CD4-positive, alpha-beta T cell (primary cell): ENCODE measurements around the gene TRMT5. TPM values are rescaled to one million over a fixed set of nuclear protein-coding genes. Genes with fewer than 3 reads are reported as not detected.

Experiments used
- ATAC-seq: fragments of 200-7000 bp; cut with Tn5 transposase; one replicate; pipeline ENCODE4 v1.10.0; 2022; ENCODE audit warnings: mild to moderate bottlenecking; ENCODE audit not compliant: poor library complexity
- CTCF ChIA-PET: fragments of 350-600 bp; sonication (Branson Sonifier 250); formaldehyde crosslinking; loops from one replicate; lab custom pipeline; 2021; ENCODE audit warnings: antibody characterized with exemption, inconsistent platforms; lab: Charles Lee
- POLR2A ChIA-PET: fragments of 350-600 bp; sonication (Branson Sonifier 250); formaldehyde crosslinking; loops from one replicate; lab custom pipeline; 2021; ENCODE audit warnings: antibody characterized with exemption, inconsistent platforms; lab: Charles Lee
- DNase-seq, 14 experiments: peaks; one replicate each; pipeline ENCODE4 v3.0.0-alpha.2; 2013 to 2020; ENCODE audit warnings: mixed read lengths in 2 of 14
- H3K27ac ChIP-seq, 2 donors: one replicate each; pipeline versions ENCODE4 v1.5.1 to v1.7.0; 2013; ENCODE audit warnings: low read length in 2 of 2, low read depth in 1 of 2, mild to moderate bottlenecking in 1 of 2
- H3K27me3 ChIP-seq, 2 experiments: 1 replicate in 1 of 2; 2 replicates in 1 of 2; pipeline versions ENCODE4 v1.6.1 to v1.7.0; 2013; ENCODE audit warnings: low read length in 2 of 2, control low read depth in 1 of 2, mild to moderate bottlenecking in 1 of 2, moderate library complexity in 1 of 2; ENCODE audit not compliant: insufficient read depth in 2 of 2, control insufficient read depth in 1 of 2
- H3K36me3 ChIP-seq: one replicate; pipeline ENCODE4 v1.6.1; 2013; ENCODE audit warnings: low read length, control low read depth; ENCODE audit not compliant: insufficient read depth
- H3K4me1 ChIP-seq: one replicate; pipeline ENCODE4 v1.6.1; 2013; ENCODE audit warnings: low read length, control low read depth; ENCODE audit not compliant: insufficient read depth
- H3K4me3 ChIP-seq: one replicate; pipeline ENCODE4 v1.5.1; 2013; ENCODE audit warnings: mild to moderate bottlenecking, low read length, moderate library complexity
- H3K9me3 ChIP-seq, 2 experiments: 1 replicate in 1 of 2; 2 replicates in 1 of 2; pipeline versions ENCODE4 v1.6.1 to v1.7.0; 2013; ENCODE audit warnings: low read length in 2 of 2, mild to moderate bottlenecking in 2 of 2, control low read depth in 1 of 2, moderate library complexity in 1 of 2; ENCODE audit not compliant: control insufficient read depth in 1 of 2, insufficient read depth in 1 of 2
- H3K27ac Mint-ChIP-seq: one replicate; pipeline ENCODE4 v1.8.0; 2020; ENCODE audit warnings: mixed read lengths
- H3K27me3 Mint-ChIP-seq: one replicate; pipeline ENCODE4 v1.8.0; 2021; ENCODE audit warnings: mixed read lengths
- H3K36me3 Mint-ChIP-seq: one replicate; pipeline ENCODE4 v1.8.0; 2021; ENCODE audit warnings: low read depth, mixed read lengths
- H3K4me1 Mint-ChIP-seq: one replicate; pipeline ENCODE4 v1.8.0; 2021; ENCODE audit warnings: low read depth, mixed read lengths
- H3K4me3 Mint-ChIP-seq: one replicate; pipeline ENCODE4 v1.8.0; 2020; ENCODE audit warnings: mild to moderate bottlenecking, mixed read lengths
- H3K9me3 Mint-ChIP-seq: one replicate; pipeline ENCODE4 v1.8.0; 2020; ENCODE audit warnings: mixed read lengths
- intact Hi-C, 2 experiments: fragments of 100-400 bp; cut with DNase I in 1 of 2; cut with micrococcal nuclease in 1 of 2; formaldehyde crosslinking; loops; one replicate each; pipeline versions ENCODE4 v1.15.1 to v1.9.0; 2023 to 2025; cut with DNase I, micrococcal nuclease
- total RNA-seq, 174 experiments: library from RNA in 2 of 174; stranded (reverse) in 2 of 174; gene quantifications; one replicate each; pipeline ENCODE4 v1.2.3 and lab custom pipeline; 2021 to 2026
- TF ChIP-seq, protein P1 (sequence below): fragments of 200-600 bp; IDR thresholded peaks from one replicate; pipeline ENCODE4 v1.8.0; 2022; ENCODE audit warnings: antibody characterized with exemption, mild to moderate bottlenecking

The TRMT5 gene
- total RNA-seq, 2 experiments from 2014 or later: 3.6 to 3.8 TPM

DNA sequence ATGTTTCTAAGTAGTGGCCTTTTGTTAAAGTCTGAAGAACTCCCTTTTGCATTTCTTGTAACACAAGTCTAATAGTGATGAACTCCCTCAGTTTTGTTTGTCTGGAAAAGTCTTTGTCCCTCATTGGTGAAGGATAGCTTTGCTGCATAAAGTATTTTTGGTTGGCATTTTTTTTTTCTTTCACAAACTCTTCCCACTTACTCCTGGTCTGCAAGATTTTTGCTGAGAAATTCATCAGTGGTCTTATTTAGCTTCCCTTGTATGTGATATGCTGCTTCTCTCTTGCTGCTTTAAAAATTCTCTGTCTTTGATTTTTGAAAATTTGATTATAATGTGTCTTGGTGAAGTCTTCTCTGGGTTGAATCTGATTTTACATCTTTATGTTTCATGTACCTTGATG is 22.7 kb downstream of the TRMT5 start:
- H3K4me3 Mint-ChIP-seq: no peak overlapping the region

DNA sequence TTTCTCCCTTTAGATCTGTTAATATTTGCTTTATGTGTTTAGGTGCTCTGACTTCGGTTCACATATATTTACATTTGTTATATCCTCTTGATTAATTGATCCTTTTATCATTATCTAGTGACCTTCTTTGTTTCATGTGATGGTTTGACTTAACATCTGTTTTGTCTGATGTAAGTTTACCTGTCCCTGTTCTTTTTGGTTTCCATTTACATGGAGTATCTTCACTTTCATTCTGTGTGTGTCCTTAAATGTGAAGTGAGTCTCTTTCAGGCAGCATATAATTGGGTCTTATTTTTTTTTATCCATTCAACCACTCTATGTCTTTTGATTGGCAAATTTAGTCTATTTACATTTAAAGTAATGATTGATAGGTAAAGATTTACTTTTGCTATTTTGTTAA is 24.2 kb downstream of the TRMT5 start:
- no peak overlapping the region for H3K27ac Mint-ChIP-seq
- TF ChIP-seq, protein P1, sequence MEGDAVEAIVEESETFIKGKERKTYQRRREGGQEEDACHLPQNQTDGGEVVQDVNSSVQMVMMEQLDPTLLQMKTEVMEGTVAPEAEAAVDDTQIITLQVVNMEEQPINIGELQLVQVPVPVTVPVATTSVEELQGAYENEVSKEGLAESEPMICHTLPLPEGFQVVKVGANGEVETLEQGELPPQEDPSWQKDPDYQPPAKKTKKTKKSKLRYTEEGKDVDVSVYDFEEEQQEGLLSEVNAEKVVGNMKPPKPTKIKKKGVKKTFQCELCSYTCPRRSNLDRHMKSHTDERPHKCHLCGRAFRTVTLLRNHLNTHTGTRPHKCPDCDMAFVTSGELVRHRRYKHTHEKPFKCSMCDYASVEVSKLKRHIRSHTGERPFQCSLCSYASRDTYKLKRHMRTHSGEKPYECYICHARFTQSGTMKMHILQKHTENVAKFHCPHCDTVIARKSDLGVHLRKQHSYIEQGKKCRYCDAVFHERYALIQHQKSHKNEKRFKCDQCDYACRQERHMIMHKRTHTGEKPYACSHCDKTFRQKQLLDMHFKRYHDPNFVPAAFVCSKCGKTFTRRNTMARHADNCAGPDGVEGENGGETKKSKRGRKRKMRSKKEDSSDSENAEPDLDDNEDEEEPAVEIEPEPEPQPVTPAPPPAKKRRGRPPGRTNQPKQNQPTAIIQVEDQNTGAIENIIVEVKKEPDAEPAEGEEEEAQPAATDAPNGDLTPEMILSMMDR: no peak
- H3K4me3 ChIP-seq: no peak overlapping the region
- no peak overlapping the region for H3K4me3 Mint-ChIP-seq
- ATAC-seq: no peak
- CTCF ChIA-PET: no interaction called here
- peaks cover 55% of the 10 kb centered on the region for H3K36me3 Mint-ChIP-seq
- H3K27me3 Mint-ChIP-seq: no peaks in the 10 kb centered on the region
- H3K4me1 Mint-ChIP-seq: no peaks in the 10 kb centered on the region
- H3K27me3 ChIP-seq: no peaks in the 10 kb centered on the region
- H3K36me3 ChIP-seq: no peaks in the 10 kb centered on the region
- DNase-seq: no peak
- POLR2A ChIA-PET: no interaction called here
- peaks cover 21% of the 10 kb centered on the region for H3K9me3 Mint-ChIP-seq
- intact Hi-C loops: no loop called here
- no peaks in the 10 kb centered on the region for H3K4me1 ChIP-seq
- no peak overlapping the region for H3K27ac ChIP-seq
- peaks cover 18 to 40% of the 10 kb centered on the region in 2 experiments for H3K9me3 ChIP-seq

More for the DNA sequence above, 22.7 kb downstream of the TRMT5 start:
- H3K27ac ChIP-seq: no peak overlapping the region
- ChIA-PET CTCF (interaction anchor here (0.8 kb wide), 1 partner anchor 247 kb away, joined by 3 read pairs; no protein-coding TSS in a partner anchor), POLR2A (no interaction called here)
- H3K27ac Mint-ChIP-seq: no peak overlapping the region
- no peaks in the 10 kb centered on the region for H3K27me3 ChIP-seq
- peaks cover 18 to 40% of the 10 kb centered on the region in 2 experiments for H3K9me3 ChIP-seq
- intact Hi-C loops: no loop called here
- no peaks in the 10 kb centered on the region for H3K4me1 ChIP-seq
- no peak overlapping the region for H3K4me3 ChIP-seq
- ATAC-seq: no peak
- H3K9me3 Mint-ChIP-seq: peaks cover 21% of the 10 kb centered on the region
- H3K36me3 Mint-ChIP-seq: peaks cover 55% of the 10 kb centered on the region
- TF ChIP-seq, protein P1: no peak
- no peaks in the 10 kb centered on the region for H3K27me3 Mint-ChIP-seq
- no peak for DNase-seq
- H3K4me1 Mint-ChIP-seq: no peaks in the 10 kb centered on the region
- no peaks in the 10 kb centered on the region for H3K36me3 ChIP-seq

DNA sequence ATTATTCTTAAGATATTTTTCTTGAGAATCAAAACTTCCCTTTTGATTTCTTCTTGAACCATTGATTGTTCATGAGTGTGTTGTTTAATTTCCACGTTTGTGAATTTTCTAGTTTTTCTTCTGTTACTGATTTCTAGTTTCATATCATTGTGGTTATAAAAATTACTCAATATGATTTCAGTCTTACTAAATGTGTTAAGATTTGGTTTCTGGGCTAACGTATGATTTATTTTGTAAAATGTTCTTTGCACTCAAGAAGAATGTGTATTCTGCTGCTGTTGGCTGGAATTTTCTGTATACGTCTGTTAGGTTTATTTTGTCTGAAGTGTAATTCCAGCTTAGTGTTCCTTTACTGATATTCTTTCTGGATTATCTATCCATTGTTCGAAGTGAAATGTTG is 24.7 kb downstream of the TRMT5 start:
- H3K4me3 ChIP-seq: no peak overlapping the region
- intact Hi-C loops: no loop called here
- no peak overlapping the region for H3K27ac ChIP-seq
- DNase-seq (no peak), ATAC-seq (no peak)
- no peaks in the 10 kb centered on the region for H3K4me1 ChIP-seq
- ChIA-PET CTCF (no interaction called here), POLR2A (no interaction called here)
- no peaks in the 10 kb centered on the region for H3K27me3 ChIP-seq
- Mint-ChIP-seq H3K27me3 (no peaks in the 10 kb centered on the region), H3K4me3 (no peak overlapping the region), H3K27ac (no peak overlapping the region), H3K9me3 (peaks cover 21% of the 10 kb centered on the region), H3K4me1 (no peaks in the 10 kb centered on the region), H3K36me3 (peaks cover 52% of the 10 kb centered on the region)
- H3K9me3 ChIP-seq: peaks cover 18 to 40% of the 10 kb centered on the region in 2 experiments
- no peaks in the 10 kb centered on the region for H3K36me3 ChIP-seq
- TF ChIP-seq, protein P1: no peak
